ENCODE data around the gene ERGIC3. TPM values are rescaled to one million over a fixed set of nuclear protein-coding genes. Genes with fewer than 3 reads are reported as not detected.
"Not testable (repeated sequence)": the region's sequence is repeated elsewhere in the genome, so short reads cannot be mapped to it uniquely, and the experiment has no call there.

Gene ERGIC3
- total RNA-seq, 1 experiment from 2014 or later = 341 TPM

GRCh38 chr20:35552914-35553313, 11.0 kb downstream of the ERGIC3 start:
- Histone ChIP-seq H3K27me3 (ENCODE audit: insufficient read depth, low read depth) (no peaks in the 10 kb centered on the region), H3F3A (ENCODE audit: insufficient read depth, low read depth) (peaks cover 4% of the 10 kb centered on the region; the same call in 1 of the 2 replicates), H3K79me2 (ENCODE audit: low read depth) (no peaks in the 10 kb centered on the region), H3K36me3 (ENCODE audit: low read depth) (peaks cover 6% of the 10 kb centered on the region), H3K4me3 (no peak overlapping the region), H3K4me1 (replicated peaks; ENCODE audit: insufficient read depth) (no peaks in the 10 kb centered on the region), H3K9me3 (ENCODE audit: insufficient read depth, low read depth) (no peaks in the 10 kb centered on the region), H2AFZ (no peak overlapping the region), H3K27ac (no peak overlapping the region), H4K20me1 (ENCODE audit: insufficient read depth) (no peaks in the 10 kb centered on the region; the same call in 1 of the 2 replicates), H3K4me2 (no peak overlapping the region), H3K9me2 (ENCODE audit: insufficient read depth) (no peaks in the 10 kb centered on the region)
- intact Hi-C loops (cut with micrococcal nuclease; ENCODE audit: unreplicated experiment) = no loop called here
- CTCF ChIA-PET = no interaction called here
- POLR2A ChIA-PET (ENCODE audit: unreplicated experiment) = no interaction called here
- no peak for TF ChIP-seq CTCF (conservative IDR thresholded peaks at IDR 0.05)
- no peak for TF ChIP-seq EZH2 (IDR thresholded peaks at IDR 0.05; ENCODE audit: low read depth)
- no TSS peak for BruUV-seq (replicated peaks)
- no peak for DNase-seq

GRCh38 chr20:35555461-35555860, 13.6 kb downstream of the ERGIC3 start:
- H3K27me3 ChIP-seq (ENCODE audit: insufficient read depth, low read depth); DNase-seq; H3K27ac ChIP-seq; H3K9me3 ChIP-seq (ENCODE audit: insufficient read depth, low read depth); H3K4me3 ChIP-seq; POLR2A ChIA-PET (ENCODE audit: unreplicated experiment); H3K9me2 ChIP-seq (ENCODE audit: insufficient read depth); CTCF ChIA-PET; H4K20me1 ChIP-seq (ENCODE audit: insufficient read depth); intact Hi-C loops (cut with micrococcal nuclease; ENCODE audit: unreplicated experiment); H3K36me3 ChIP-seq (ENCODE audit: low read depth); BruUV-seq (replicated peaks); H3K4me2 ChIP-seq; H3K79me2 ChIP-seq (ENCODE audit: low read depth); H2AFZ ChIP-seq: not testable (repeated sequence)
- peaks cover 19% of the 10 kb centered on the region; the same call in 1 of the 2 replicates for H3F3A ChIP-seq (ENCODE audit: insufficient read depth, low read depth)
- H3K4me1 ChIP-seq (replicated peaks; ENCODE audit: insufficient read depth) = peaks cover 16% of the 10 kb centered on the region

GRCh38 chr20:35555951-35556645, 14.2 kb downstream of the ERGIC3 start:
- CTCF ChIA-PET = no interaction called here

More at GRCh38 chr20:35555951-35556645, 14.2 kb downstream of the ERGIC3 start:
- H3K4me1 ChIP-seq (replicated peaks; ENCODE audit: insufficient read depth) = peaks cover 22% of the 10 kb centered on the region
- intact Hi-C loops (cut with micrococcal nuclease; ENCODE audit: unreplicated experiment) = no loop called here
- H3K27ac ChIP-seq = no peak overlapping the region
- H4K20me1 ChIP-seq (ENCODE audit: insufficient read depth) = no peaks in the 10 kb centered on the region; the same call in 1 of the 2 replicates
- no peaks in the 10 kb centered on the region for H3K9me2 ChIP-seq (ENCODE audit: insufficient read depth)
- no peaks in the 10 kb centered on the region for H3K27me3 ChIP-seq (ENCODE audit: insufficient read depth, low read depth)
- H3F3A ChIP-seq (ENCODE audit: insufficient read depth, low read depth) = peaks cover 23% of the 10 kb centered on the region; the same call in 1 of the 2 replicates
- TF ChIP-seq CTCF (conservative IDR thresholded peaks at IDR 0.05) (no peak), EZH2 (IDR thresholded peaks at IDR 0.05; ENCODE audit: low read depth) (no peak)
- no peak overlapping the region for H2AFZ ChIP-seq
- H3K4me3 ChIP-seq = no peak overlapping the region
- no peaks in the 10 kb centered on the region for H3K79me2 ChIP-seq (ENCODE audit: low read depth)
- POLR2A ChIA-PET (ENCODE audit: unreplicated experiment) = no interaction called here
- no peaks in the 10 kb centered on the region; the same call in none of the 2 replicates for H3K36me3 ChIP-seq (ENCODE audit: low read depth)
- no TSS peak for BruUV-seq (replicated peaks)
- H3K4me2 ChIP-seq = no peak overlapping the region
- DNase-seq = no peak
- H3K9me3 ChIP-seq (ENCODE audit: insufficient read depth, low read depth) = no peaks in the 10 kb centered on the region

All from PC-9 (cell line).